Prostate gland (tissue), 2 donors: ENCODE results near the gene GALNT13. TPM values are rescaled to one million over a fixed set of nuclear protein-coding genes. Genes with fewer than 3 reads are reported as not detected.
A peak's percentile ranks its signal among the peaks of the same experiment; 100 is the strongest.

Source experiments
- DNase-seq: peaks from one replicate; pipeline ENCODE4 v3.0.0-alpha.2; 2019; ENCODE audit warnings: low spot score
- H3K27ac ChIP-seq, 2 donors: fragments of 200-600 bp; sonication (generic); 2 replicates each; pipeline ENCODE4 v1.5.1; 2017 to 2019
- H3K27me3 ChIP-seq: fragments of 200-600 bp; sonication (generic); replicated peaks from 2 replicates; pipeline ENCODE4 v1.5.1; 2019; ENCODE audit not compliant: insufficient read depth
- H3K36me3 ChIP-seq, 2 donors: fragments of 200-600 bp; sonication (generic); 1 replicate in 1 of 2; 2 replicates in 1 of 2; pipeline versions ENCODE4 v1.5.1 to v1.8.1; 2017 to 2019
- H3K4me1 ChIP-seq: fragments of 200-600 bp; sonication (generic); replicated peaks from 2 replicates; pipeline ENCODE4 v1.5.1; 2019
- H3K4me3 ChIP-seq, 2 donors: fragments of 200-600 bp; sonication (generic); 2 replicates each; pipeline ENCODE4 v1.5.1; 2017 to 2019
- H3K9me3 ChIP-seq: fragments of 200-600 bp; sonication (generic); 2 replicates; pipeline ENCODE4 v1.5.1; 2017
- POLR2A ChIP-seq: fragments of 450-650 bp; IDR thresholded peaks from one replicate; pipeline ENCODE4 v1.6.1; 2016; ENCODE audit warnings: antibody characterized with exemption, mild to moderate bottlenecking
- POLR2AphosphoS5 ChIP-seq: sonication (generic); formaldehyde crosslinking; IDR thresholded peaks from one replicate; pipeline ENCODE4 v1.6.1; 2017; ENCODE audit warnings: antibody characterized with exemption
- WGBS: methylation state at CpG from one replicate; pipeline ENCODE4 v1.1.5; 2018; 5-methylcytosine and 5-hydroxymethylcytosine counted together
- intact Hi-C: fragments of 100-400 bp; cut with DNase I; formaldehyde crosslinking; loops from one replicate; pipeline ENCODE4 v1.14.2; 2022
- total RNA-seq, 2 donors: library from RNA; depleted of rRNA; stranded (reverse); fragments of >200 nt; gene quantifications; one replicate each; pipeline ENCODE4 v1.1.0, GENCODE V29; 2016
- TF ChIP-seq, protein P1 (sequence below), 4 experiments: fragments of 200-600 bp in 2 of 4; fragments of 450-650 bp in 2 of 4; sonication (generic) in 2 of 4; IDR thresholded peaks; 1 replicate in 3 of 4; 2 replicates in 1 of 4; pipeline ENCODE4 v1.5.1; 2016 to 2019; ENCODE audit warnings: antibody characterized with exemption in 4 of 4, mild to moderate bottlenecking in 2 of 4, moderate library complexity in 2 of 4

The GALNT13 gene
- total RNA-seq, 2 donors from 2014 or later = 0.87 to 1.1 TPM

GRCh38 chr2:154402213-154402612, 530.5 kb downstream of the GALNT13 start:
- H3K36me3 ChIP-seq = no peaks in the 10 kb centered on the region
- no peak for TF ChIP-seq POLR2A
- TF ChIP-seq, protein P1, sequence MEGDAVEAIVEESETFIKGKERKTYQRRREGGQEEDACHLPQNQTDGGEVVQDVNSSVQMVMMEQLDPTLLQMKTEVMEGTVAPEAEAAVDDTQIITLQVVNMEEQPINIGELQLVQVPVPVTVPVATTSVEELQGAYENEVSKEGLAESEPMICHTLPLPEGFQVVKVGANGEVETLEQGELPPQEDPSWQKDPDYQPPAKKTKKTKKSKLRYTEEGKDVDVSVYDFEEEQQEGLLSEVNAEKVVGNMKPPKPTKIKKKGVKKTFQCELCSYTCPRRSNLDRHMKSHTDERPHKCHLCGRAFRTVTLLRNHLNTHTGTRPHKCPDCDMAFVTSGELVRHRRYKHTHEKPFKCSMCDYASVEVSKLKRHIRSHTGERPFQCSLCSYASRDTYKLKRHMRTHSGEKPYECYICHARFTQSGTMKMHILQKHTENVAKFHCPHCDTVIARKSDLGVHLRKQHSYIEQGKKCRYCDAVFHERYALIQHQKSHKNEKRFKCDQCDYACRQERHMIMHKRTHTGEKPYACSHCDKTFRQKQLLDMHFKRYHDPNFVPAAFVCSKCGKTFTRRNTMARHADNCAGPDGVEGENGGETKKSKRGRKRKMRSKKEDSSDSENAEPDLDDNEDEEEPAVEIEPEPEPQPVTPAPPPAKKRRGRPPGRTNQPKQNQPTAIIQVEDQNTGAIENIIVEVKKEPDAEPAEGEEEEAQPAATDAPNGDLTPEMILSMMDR (IDR thresholded peaks at IDR 0.05) = peak in 3 of 4 experiments; percentile 14 to 31 (median 31)
- no peaks in the 10 kb centered on the region for H3K9me3 ChIP-seq
- no peaks in the 10 kb centered on the region for H3K27me3 ChIP-seq
- intact Hi-C loops = no loop called here
- DNase-seq = no peak
- WGBS = 17% methylated on average over 3 of the region's 3 CpGs
- H3K4me3 ChIP-seq = no peak overlapping the region
- no peak overlapping the region for H3K27ac ChIP-seq
- no peaks in the 10 kb centered on the region for H3K4me1 ChIP-seq

DNA sequence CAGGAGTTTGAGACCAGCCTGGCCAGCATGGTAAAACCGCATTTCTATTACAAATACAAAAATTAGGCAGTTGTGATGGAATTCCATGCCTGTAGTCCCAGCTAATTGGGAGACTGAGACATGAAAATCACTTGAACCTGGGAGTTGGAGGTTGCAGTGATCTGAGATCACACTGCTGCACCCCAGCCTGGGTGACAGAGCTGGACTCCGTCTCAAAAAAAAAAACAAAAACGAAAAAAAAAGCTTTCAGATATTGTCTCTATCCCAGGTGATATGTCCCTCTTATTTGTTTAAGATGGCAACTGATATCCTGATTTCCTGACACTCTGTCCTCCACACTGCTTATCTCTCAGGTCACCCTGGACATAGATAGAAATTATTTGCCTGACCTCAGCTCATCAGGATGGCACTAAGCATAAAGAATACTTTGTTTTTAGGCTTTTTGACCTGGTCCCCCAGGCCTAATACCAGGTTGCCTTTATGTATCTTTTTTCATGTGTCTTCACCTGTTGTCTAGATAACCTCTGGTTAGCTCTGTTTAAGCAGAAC, 531.6 kb downstream of the GALNT13 start:
- Histone ChIP-seq H3K36me3 (no peaks in the 10 kb centered on the region), H3K27me3 (no peaks in the 10 kb centered on the region), H3K4me3 (no peak overlapping the region), H3K4me1 (no peaks in the 10 kb centered on the region), H3K9me3 (no peaks in the 10 kb centered on the region), H3K27ac (no peak overlapping the region)
- DNase-seq = no peak
- TF ChIP-seq, protein P1 (IDR thresholded peaks at IDR 0.05) = no peak
- TF ChIP-seq POLR2AphosphoS5 = no peak
- no peak for TF ChIP-seq POLR2A
- intact Hi-C loops = no loop called here
- WGBS = 81% methylated on average over 3 of the region's 3 CpGs

DNA sequence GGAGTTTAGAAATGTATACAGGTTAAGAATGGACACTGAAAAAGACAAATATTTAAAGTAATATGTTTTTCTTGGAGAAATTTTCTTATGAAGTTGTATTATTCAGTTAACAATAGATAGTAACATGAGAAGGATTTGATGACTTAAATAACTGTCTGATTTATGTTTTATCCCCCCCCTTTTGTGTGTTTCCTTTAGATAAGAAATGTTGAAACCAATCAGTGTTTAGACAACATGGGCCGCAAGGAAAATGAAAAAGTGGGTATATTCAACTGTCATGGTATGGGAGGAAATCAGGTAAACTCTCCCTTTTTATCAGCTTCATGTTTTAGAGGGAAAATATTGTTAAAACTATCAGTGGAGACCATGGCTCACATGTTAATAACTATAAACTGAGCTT, 537.1 kb downstream of the GALNT13 start:
- TF ChIP-seq, protein P1 (IDR thresholded peaks at IDR 0.05) = no peak
- TF ChIP-seq POLR2AphosphoS5 (no peak), POLR2A (no peak)
- intact Hi-C loops = no loop called here

GRCh38 chr2:154422251-154422650, 550.5 kb downstream of the GALNT13 start:
- Histone ChIP-seq H3K27me3 (no peaks in the 10 kb centered on the region), H3K4me3 (no peak overlapping the region), H3K27ac (no peak overlapping the region), H3K36me3 (no peaks in the 10 kb centered on the region), H3K4me1 (no peaks in the 10 kb centered on the region), H3K9me3 (no peaks in the 10 kb centered on the region)
- WGBS = 90% methylated on average over 1 of the region's 1 CpG
- TF ChIP-seq, protein P1 (IDR thresholded peaks at IDR 0.05) = no peak
- TF ChIP-seq POLR2A (no peak), POLR2AphosphoS5 (no peak)
- intact Hi-C loops = no loop called here
- DNase-seq = no peak

More for the DNA sequence above, 537.1 kb downstream of the GALNT13 start:
- WGBS = 89% methylated on average over 1 of the region's 1 CpG
- no peak for DNase-seq
- Histone ChIP-seq H3K4me3 (no peak overlapping the region), H3K27ac (no peak overlapping the region), H3K4me1 (no peaks in the 10 kb centered on the region), H3K36me3 (no peaks in the 10 kb centered on the region), H3K9me3 (no peaks in the 10 kb centered on the region), H3K27me3 (no peaks in the 10 kb centered on the region)

DNA sequence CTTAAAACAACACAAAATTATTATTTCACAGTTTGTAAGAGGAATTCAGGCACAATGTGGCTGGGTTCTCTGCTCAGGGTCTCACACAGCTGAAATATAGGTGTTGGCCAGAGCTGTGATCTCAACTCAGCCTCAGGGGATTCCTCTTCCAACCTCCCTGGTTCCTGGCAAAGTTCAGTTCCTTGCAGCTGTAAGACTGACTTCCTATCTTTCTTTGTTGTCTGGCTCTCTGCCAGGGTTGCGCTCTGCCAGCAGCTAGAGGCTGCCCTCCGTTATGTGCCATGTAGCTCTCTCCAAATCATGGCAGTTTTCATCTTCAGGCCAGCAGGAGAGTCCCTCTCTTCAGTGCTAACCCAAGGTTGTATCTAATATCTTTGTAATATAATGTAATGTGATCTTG, 554.3 kb downstream of the GALNT13 start:
- no peak for DNase-seq
- no peaks in the 10 kb centered on the region for H3K36me3 ChIP-seq
- no peaks in the 10 kb centered on the region for H3K4me1 ChIP-seq
- H3K27me3 ChIP-seq = no peaks in the 10 kb centered on the region
- TF ChIP-seq, protein P1 (IDR thresholded peaks at IDR 0.05) = no peak
- TF ChIP-seq POLR2AphosphoS5 (no peak), POLR2A (no peak)
- intact Hi-C loops = no loop called here
- 30% methylated on average over 2 of the region's 2 CpGs for WGBS
- no peak overlapping the region for H3K4me3 ChIP-seq
- H3K27ac ChIP-seq = no peak overlapping the region
- H3K9me3 ChIP-seq = no peaks in the 10 kb centered on the region
